GM12878 (cell line): Measurements from ENCODE around the gene TVP23B. TPM values are rescaled to one million over a fixed set of nuclear protein-coding genes. Genes with fewer than 3 reads are reported as not detected.

ENCODE experiments used
- ATF7 ChIP-seq: fragments of 450-650 bp; IDR thresholded peaks from 2 replicates; pipeline ENCODE4 v1.6.1; 2016; ENCODE audit warnings: low read depth, mild to moderate bottlenecking
- CBFB ChIP-seq: IDR thresholded peaks from 2 replicates; pipeline ENCODE4 v1.6.1; 2016; ENCODE audit warnings: antibody characterized with exemption, low read depth
- CREM ChIP-seq: IDR thresholded peaks from 2 replicates; pipeline ENCODE4 v1.6.1; 2014; ENCODE audit warnings: antibody characterized with exemption, low read depth
- GABPA ChIP-seq: IDR thresholded peaks from 2 replicates; pipeline ENCODE4 v1.6.1; 2014; ENCODE audit warnings: antibody characterized with exemption, low read depth, mild to moderate bottlenecking, inconsistent platforms
- HDGF ChIP-seq: fragments of 450-650 bp; IDR thresholded peaks from 2 replicates; pipeline ENCODE4 v1.6.1; 2016; ENCODE audit warnings: antibody characterized with exemption
- NBN ChIP-seq: fragments of 450-650 bp; IDR thresholded peaks from 2 replicates; pipeline ENCODE4 v1.6.1; 2016
- NR2C1 ChIP-seq: fragments of 450-650 bp; IDR thresholded peaks from 2 replicates; pipeline ENCODE4 v1.6.1; 2017; ENCODE audit warnings: antibody characterized with exemption, mild to moderate bottlenecking, moderate library complexity
- PML ChIP-seq: IDR thresholded peaks from 2 replicates; pipeline ENCODE4 v1.6.1; 2012; ENCODE audit warnings: low read length, inconsistent platforms
- POLR2A ChIP-seq: IDR thresholded peaks from 2 replicates; pipeline ENCODE4 v1.6.1; 2011; ENCODE audit warnings: low read depth, mild to moderate bottlenecking, low read length
- POLR2AphosphoS5 ChIP-seq: IDR thresholded peaks from 2 replicates; pipeline ENCODE4 v1.6.1; 2011; ENCODE audit warnings: mild to moderate bottlenecking, low read length, inconsistent platforms
- RELA ChIP-seq: fragments of 450-650 bp; IDR thresholded peaks from 2 replicates; pipeline ENCODE4 v1.8.0; 2014; ENCODE audit warnings: borderline replicate concordance; ENCODE audit not compliant: partially characterized antibody
- SIX5 ChIP-seq: IDR thresholded peaks from 2 replicates; pipeline ENCODE4 v1.6.1; 2011; ENCODE audit warnings: mild to moderate bottlenecking, low read depth, low read length, moderate library complexity; ENCODE audit not compliant: severe bottlenecking
- SMAD5 ChIP-seq: IDR thresholded peaks from 2 replicates; pipeline ENCODE4 v1.6.1; 2016; ENCODE audit warnings: antibody characterized with exemption, low read depth
- SMARCA5 ChIP-seq: fragments of 450-650 bp; IDR thresholded peaks from 2 replicates; pipeline ENCODE4 v1.6.1; 2017; ENCODE audit warnings: mild to moderate bottlenecking
- SPI1 ChIP-seq: IDR thresholded peaks from 2 replicates; pipeline ENCODE4 v1.6.1; 2011; ENCODE audit warnings: low read depth, mild to moderate bottlenecking, low read length, moderate library complexity, borderline replicate concordance; ENCODE audit not compliant: insufficient read depth
- TAF1 ChIP-seq: IDR thresholded peaks from 2 replicates; pipeline ENCODE4 v1.6.1; 2011; ENCODE audit warnings: mild to moderate bottlenecking, low read depth, low read length, borderline replicate concordance
- YY1 ChIP-seq: IDR thresholded peaks from 2 replicates; pipeline ENCODE4 v1.6.1; 2011; ENCODE audit warnings: low read depth, mild to moderate bottlenecking, low read length
- polyA plus RNA-seq, 11 experiments: library from polyadenylated mRNA; depleted of rRNA in 4 of 11; unstranded in 6 of 11; stranded (reverse) in 5 of 11; fragments of >200 nt; fragmentation: Nextera tagmentation in 4 of 11; fragmentation: Illumina TruSeq in 1 of 11; extraction: Ambion mirVana in 4 of 11; extraction: Trizol in 1 of 11; gene quantifications; 1 replicate in 1 of 11; 2 replicates in 10 of 11; pipeline versions ENCODE4 v1.2.1 to v1.2.3, GENCODE V29; 2011 to 2016; ENCODE audit warnings: inconsistent platforms in 2 of 11, missing spikeins in 2 of 11, low read depth in 1 of 11
- total RNA-seq, 4 experiments: library from RNA; depleted of rRNA in 3 of 4; stranded (reverse); fragments of >200 nt in 3 of 4; fragmentation: Illumina TruSeq in 1 of 4; extraction: Trizol in 1 of 4; gene quantifications; 2 replicates each; pipeline versions ENCODE4 v1.2.1 to v1.2.3, GENCODE V29; 2013 to 2021
- TF ChIP-seq, protein P1 (sequence below): fragments of 450-650 bp; formaldehyde crosslinking; IDR thresholded peaks from 2 replicates; pipeline ENCODE4 v1.5.0; 2022; ENCODE audit warnings: mild to moderate bottlenecking, missing genetic modification characterization
- TF ChIP-seq, protein P2 (sequence below): fragments of 450-650 bp; IDR thresholded peaks from 2 replicates; pipeline ENCODE4 v1.6.1; 2016; ENCODE audit warnings: mild to moderate bottlenecking
- TF ChIP-seq, protein P3 (sequence below): IDR thresholded peaks from 2 replicates; pipeline ENCODE4 v1.6.1; 2012; ENCODE audit warnings: low read depth, low read length, improper control_type of control experiment
- TF ChIP-seq, protein P4 (sequence below): fragments of 450-650 bp; IDR thresholded peaks from 2 replicates; pipeline ENCODE4 v1.6.1; 2017; ENCODE audit warnings: low read depth, mild to moderate bottlenecking, moderate library complexity

Gene TVP23B
- total and polyA plus RNA-seq, 10 of the 15 experiments (the other 5 are each of a cell fraction or from before 2014, with no cell fraction given): 21.5 to 105 (median 39.9) TPM

DNA sequence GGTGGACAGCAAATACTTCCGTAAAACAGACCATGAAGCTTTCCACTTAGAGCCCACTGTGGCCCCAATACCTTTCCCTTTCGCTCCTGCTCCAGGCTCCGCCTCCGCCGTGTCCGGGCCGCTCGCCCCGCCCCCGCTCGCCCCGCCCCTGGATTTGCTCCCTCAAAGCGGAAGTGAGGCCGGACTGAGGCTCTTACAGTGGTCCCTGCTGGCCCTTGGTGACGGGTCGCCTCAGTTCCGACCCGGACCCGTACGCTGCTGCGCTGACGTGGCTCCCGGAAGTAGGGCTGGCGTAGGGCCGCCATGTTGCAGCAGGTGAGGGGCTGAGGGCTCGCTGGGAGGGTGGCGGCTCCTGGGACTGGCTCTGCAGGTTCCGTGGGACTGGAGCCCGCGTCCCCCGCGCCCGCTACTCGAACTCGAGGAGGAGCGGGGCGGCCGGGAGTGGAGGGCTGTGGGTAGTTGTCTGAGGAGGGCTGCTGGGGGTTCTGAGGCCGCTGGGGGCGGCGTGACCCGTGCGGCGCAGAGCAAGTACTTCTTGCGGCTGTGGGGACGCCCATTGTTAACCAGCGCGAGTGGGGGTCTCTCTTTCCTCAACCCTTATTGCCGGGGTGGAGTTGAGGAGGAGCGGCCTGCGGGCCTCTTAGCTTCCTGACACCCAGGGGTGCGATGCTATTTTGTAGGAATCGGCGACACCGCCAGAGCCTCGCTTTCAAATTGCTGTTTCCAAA is at the start of gene TVP23B (continued):
- TF ChIP-seq CREM (peak; percentile 96), ATF7 (peak; percentile 32; the same call in 1 of the 2 replicates), PML (peak; percentile 33; the same call in 1 of the 2 replicates), CBFB (0 out of 2 replicates have a peak, but pooled peaks have one; percentile 20), SMARCA5 (peak; percentile 68; the same call in 1 of the 2 replicates), TAF1 (0 out of 2 replicates have a peak, but pooled peaks have one; percentile 47), POLR2AphosphoS5 (peak; percentile 67; the same call in 1 of the 2 replicates), SMAD5 (0 out of 2 replicates have a peak, but pooled peaks have one; percentile 40), GABPA (peak; percentile 90), NBN (peak; percentile 68), SPI1 (peak; percentile 53; the same call in 1 of the 2 replicates), HDGF (0 out of 2 replicates have a peak, but pooled peaks have one; percentile 40), SIX5 (peak; percentile 64), YY1 (peak; percentile 94), POLR2A (peak; percentile 76), RELA (peak; percentile 32), NR2C1 (peak; percentile 50)
- TF ChIP-seq, protein P1, sequence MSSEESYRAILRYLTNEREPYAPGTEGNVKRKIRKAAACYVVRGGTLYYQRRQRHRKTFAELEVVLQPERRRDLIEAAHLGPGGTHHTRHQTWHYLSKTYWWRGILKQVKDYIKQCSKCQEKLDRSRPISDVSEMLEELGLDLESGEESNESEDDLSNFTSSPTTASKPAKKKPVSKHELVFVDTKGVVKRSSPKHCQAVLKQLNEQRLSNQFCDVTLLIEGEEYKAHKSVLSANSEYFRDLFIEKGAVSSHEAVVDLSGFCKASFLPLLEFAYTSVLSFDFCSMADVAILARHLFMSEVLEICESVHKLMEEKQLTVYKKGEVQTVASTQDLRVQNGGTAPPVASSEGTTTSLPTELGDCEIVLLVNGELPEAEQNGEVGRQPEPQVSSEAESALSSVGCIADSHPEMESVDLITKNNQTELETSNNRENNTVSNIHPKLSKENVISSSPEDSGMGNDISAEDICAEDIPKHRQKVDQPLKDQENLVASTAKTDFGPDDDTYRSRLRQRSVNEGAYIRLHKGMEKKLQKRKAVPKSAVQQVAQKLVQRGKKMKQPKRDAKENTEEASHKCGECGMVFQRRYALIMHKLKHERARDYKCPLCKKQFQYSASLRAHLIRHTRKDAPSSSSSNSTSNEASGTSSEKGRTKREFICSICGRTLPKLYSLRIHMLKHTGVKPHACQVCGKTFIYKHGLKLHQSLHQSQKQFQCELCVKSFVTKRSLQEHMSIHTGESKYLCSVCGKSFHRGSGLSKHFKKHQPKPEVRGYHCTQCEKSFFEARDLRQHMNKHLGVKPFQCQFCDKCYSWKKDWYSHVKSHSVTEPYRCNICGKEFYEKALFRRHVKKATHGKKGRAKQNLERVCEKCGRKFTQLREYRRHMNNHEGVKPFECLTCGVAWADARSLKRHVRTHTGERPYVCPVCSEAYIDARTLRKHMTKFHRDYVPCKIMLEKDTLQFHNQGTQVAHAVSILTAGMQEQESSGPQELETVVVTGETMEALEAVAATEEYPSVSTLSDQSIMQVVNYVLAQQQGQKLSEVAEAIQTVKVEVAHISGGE (CRISPR knock-in tag): peak; percentile 89
- TF ChIP-seq, protein P2, sequence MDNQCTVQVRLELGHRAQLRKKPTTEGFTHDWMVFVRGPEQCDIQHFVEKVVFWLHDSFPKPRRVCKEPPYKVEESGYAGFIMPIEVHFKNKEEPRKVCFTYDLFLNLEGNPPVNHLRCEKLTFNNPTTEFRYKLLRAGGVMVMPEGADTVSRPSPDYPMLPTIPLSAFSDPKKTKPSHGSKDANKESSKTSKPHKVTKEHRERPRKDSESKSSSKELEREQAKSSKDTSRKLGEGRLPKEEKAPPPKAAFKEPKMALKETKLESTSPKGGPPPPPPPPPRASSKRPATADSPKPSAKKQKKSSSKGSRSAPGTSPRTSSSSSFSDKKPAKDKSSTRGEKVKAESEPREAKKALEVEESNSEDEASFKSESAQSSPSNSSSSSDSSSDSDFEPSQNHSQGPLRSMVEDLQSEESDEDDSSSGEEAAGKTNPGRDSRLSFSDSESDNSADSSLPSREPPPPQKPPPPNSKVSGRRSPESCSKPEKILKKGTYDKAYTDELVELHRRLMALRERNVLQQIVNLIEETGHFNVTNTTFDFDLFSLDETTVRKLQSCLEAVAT: 0 out of 2 replicates have a peak, but pooled peaks have one; percentile 22
- TF ChIP-seq, protein P3, sequence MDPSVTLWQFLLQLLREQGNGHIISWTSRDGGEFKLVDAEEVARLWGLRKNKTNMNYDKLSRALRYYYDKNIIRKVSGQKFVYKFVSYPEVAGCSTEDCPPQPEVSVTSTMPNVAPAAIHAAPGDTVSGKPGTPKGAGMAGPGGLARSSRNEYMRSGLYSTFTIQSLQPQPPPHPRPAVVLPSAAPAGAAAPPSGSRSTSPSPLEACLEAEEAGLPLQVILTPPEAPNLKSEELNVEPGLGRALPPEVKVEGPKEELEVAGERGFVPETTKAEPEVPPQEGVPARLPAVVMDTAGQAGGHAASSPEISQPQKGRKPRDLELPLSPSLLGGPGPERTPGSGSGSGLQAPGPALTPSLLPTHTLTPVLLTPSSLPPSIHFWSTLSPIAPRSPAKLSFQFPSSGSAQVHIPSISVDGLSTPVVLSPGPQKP: peak; percentile 59; the same call in 1 of the 2 replicates
- TF ChIP-seq, protein P4, sequence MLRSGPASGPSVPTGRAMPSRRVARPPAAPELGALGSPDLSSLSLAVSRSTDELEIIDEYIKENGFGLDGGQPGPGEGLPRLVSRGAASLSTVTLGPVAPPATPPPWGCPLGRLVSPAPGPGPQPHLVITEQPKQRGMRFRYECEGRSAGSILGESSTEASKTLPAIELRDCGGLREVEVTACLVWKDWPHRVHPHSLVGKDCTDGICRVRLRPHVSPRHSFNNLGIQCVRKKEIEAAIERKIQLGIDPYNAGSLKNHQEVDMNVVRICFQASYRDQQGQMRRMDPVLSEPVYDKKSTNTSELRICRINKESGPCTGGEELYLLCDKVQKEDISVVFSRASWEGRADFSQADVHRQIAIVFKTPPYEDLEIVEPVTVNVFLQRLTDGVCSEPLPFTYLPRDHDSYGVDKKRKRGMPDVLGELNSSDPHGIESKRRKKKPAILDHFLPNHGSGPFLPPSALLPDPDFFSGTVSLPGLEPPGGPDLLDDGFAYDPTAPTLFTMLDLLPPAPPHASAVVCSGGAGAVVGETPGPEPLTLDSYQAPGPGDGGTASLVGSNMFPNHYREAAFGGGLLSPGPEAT: peak; percentile 16; the same call in 1 of the 2 replicates
